Gastrocnemius medialis (tissue), 4 donors: ENCODE results near the gene HLA-E. TPM values are rescaled to one million over a fixed set of nuclear protein-coding genes. Genes with fewer than 3 reads are reported as not detected.
"Not testable (repeated sequence)": the region's sequence is repeated elsewhere in the genome, so short reads cannot be mapped to it uniquely, and the experiment has no call there.

ENCODE experiments used
- ATAC-seq, 2 donors: fragments of 150-250 bp; one replicate each; pipeline ENCODE4 v1.9.1; 2016
- DNase-seq, 2 donors: peaks; one replicate each; pipeline ENCODE4 v3.0.0-alpha.2; 2019
- H3K27ac ChIP-seq, 4 donors: fragments of 200-600 bp; sonication (generic); 1 replicate in 1 of 4; 2 replicates in 3 of 4; pipeline ENCODE4 v1.5.1; 2016 to 2018; ENCODE audit warnings: mild to moderate bottlenecking in 2 of 4, moderate library complexity in 1 of 4
- H3K27me3 ChIP-seq, 3 donors: fragments of 200-600 bp; sonication (generic) in 2 of 3; 1 replicate in 1 of 3; 2 replicates in 2 of 3; pipeline versions ENCODE4 v1.5.1 to v1.6.0; 2016 to 2019; ENCODE audit warnings: mild to moderate bottlenecking in 1 of 3, moderate library complexity in 1 of 3
- H3K36me3 ChIP-seq, 2 donors: fragments of 200-600 bp; sonication (generic) in 1 of 2; one replicate each; pipeline ENCODE4 v1.5.1; 2017 to 2018
- H3K4me1 ChIP-seq, 2 donors: fragments of 200-600 bp; sonication (generic) in 1 of 2; one replicate each; pipeline ENCODE4 v1.5.1; 2016 to 2017; ENCODE audit warnings: mild to moderate bottlenecking in 2 of 2
- H3K4me3 ChIP-seq, 4 donors: fragments of 200-600 bp; sonication (generic) in 3 of 4; 1 replicate in 1 of 4; 2 replicates in 3 of 4; pipeline ENCODE4 v1.5.1; 2016 to 2019; ENCODE audit warnings: mild to moderate bottlenecking in 2 of 4
- H3K9me3 ChIP-seq, 3 donors: fragments of 200-600 bp; sonication (generic) in 2 of 3; 1 replicate in 1 of 3; 2 replicates in 2 of 3; pipeline ENCODE4 v1.5.1; 2016 to 2019
- POLR2A ChIP-seq, 2 donors: fragments of 450-650 bp; IDR thresholded peaks; one replicate each; pipeline ENCODE4 v1.6.1; 2017; ENCODE audit warnings: antibody characterized with exemption in 2 of 2, mild to moderate bottlenecking in 2 of 2, moderate library complexity in 2 of 2
- in situ Hi-C, 4 donors: fragments of 200-750 bp; cut with MboI; loops; one replicate each; pipeline versions ENCODE4 v1.15.0 to v1.8.0; 2017; ENCODE audit warnings: low sequenced_read_pairs in 4 of 4
- intact Hi-C: fragments of 100-400 bp; cut with DNase I; formaldehyde crosslinking; loops from one replicate; pipeline ENCODE4 v1.15.1; 2023; ENCODE audit warnings: low total_unique reads
- total RNA-seq, 4 donors: library from RNA; depleted of rRNA; stranded (reverse); fragments of >200 nt; gene quantifications; one replicate each; pipeline versions ENCODE4 v1.1.0 to v1.2.3, GENCODE V29; 2016
- TF ChIP-seq, protein P1 (sequence below), 5 experiments: fragments of 450-650 bp in 3 of 5; fragments of 200-600 bp in 2 of 5; sonication (generic) in 2 of 5; IDR thresholded peaks in 4 of 5; conservative IDR thresholded peaks in 1 of 5; 1 replicate in 4 of 5; 2 replicates in 1 of 5; pipeline ENCODE4 v1.5.1; 2016 to 2019; ENCODE audit warnings: antibody characterized with exemption in 5 of 5, mild to moderate bottlenecking in 3 of 5, moderate library complexity in 3 of 5

HLA-E gene
- total RNA-seq, 4 donors from 2014 or later, result 135 to 248 (median 157) TPM

DNA sequence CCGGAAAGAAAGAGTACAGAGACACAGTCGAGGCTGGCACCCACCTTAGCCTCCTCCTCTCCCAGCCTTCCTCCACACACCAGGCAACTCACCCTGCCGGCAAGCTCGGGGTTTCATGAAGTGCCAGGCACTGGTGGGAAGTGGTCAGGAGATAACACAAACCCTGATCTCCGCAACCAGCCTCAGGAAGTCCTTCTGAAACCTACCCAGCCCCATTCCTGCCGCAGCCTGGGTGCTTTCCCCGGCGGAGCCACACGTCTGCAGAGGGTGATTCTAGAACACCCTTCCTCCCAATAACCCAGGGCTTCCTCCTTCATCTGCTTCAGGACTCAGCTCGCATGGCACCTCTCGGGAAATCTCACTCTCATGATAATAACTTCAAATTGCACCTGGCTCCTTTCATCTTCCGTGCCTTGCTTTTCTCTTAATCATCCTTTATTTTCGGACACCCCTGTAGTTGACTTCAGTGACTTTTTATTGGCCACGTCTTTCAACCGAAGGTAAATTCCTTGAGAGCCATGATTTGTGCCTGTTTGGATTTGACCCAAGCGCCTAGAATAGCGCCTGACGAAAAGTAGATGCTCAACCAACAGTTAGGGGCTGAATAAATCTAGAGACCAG is 8.7 kb upstream of the HLA-E start:
- Histone ChIP-seq H3K9me3 (no peaks in the 10 kb centered on the region), H3K27ac (no peak overlapping the region), H3K27me3 (peaks cover 55 to 69% (median 63%) of the 10 kb centered on the region in 3 donors), H3K4me1 (no peaks in the 10 kb centered on the region), H3K4me3 (no peak overlapping the region), H3K36me3 (no peaks in the 10 kb centered on the region)
- in situ Hi-C loops, result loop anchor here in 3 of 4 donors (5.0 to 10.0 kb wide), 3 partner anchors 52 to 62 kb away; no protein-coding TSS in a partner anchor
- DNase-seq (no peak), ATAC-seq (no peak)
- intact Hi-C loops, result loop anchor here (5.0 kb wide), 1 partner anchor 117 kb away; no protein-coding TSS in a partner anchor
- no peak for TF ChIP-seq POLR2A (IDR thresholded peaks at IDR 0.05)
- TF ChIP-seq, protein P1, sequence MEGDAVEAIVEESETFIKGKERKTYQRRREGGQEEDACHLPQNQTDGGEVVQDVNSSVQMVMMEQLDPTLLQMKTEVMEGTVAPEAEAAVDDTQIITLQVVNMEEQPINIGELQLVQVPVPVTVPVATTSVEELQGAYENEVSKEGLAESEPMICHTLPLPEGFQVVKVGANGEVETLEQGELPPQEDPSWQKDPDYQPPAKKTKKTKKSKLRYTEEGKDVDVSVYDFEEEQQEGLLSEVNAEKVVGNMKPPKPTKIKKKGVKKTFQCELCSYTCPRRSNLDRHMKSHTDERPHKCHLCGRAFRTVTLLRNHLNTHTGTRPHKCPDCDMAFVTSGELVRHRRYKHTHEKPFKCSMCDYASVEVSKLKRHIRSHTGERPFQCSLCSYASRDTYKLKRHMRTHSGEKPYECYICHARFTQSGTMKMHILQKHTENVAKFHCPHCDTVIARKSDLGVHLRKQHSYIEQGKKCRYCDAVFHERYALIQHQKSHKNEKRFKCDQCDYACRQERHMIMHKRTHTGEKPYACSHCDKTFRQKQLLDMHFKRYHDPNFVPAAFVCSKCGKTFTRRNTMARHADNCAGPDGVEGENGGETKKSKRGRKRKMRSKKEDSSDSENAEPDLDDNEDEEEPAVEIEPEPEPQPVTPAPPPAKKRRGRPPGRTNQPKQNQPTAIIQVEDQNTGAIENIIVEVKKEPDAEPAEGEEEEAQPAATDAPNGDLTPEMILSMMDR (IDR thresholded peaks at IDR 0.05 in 4 of 5, conservative IDR thresholded peaks at IDR 0.05 in 1 of 5), result no peak

DNA sequence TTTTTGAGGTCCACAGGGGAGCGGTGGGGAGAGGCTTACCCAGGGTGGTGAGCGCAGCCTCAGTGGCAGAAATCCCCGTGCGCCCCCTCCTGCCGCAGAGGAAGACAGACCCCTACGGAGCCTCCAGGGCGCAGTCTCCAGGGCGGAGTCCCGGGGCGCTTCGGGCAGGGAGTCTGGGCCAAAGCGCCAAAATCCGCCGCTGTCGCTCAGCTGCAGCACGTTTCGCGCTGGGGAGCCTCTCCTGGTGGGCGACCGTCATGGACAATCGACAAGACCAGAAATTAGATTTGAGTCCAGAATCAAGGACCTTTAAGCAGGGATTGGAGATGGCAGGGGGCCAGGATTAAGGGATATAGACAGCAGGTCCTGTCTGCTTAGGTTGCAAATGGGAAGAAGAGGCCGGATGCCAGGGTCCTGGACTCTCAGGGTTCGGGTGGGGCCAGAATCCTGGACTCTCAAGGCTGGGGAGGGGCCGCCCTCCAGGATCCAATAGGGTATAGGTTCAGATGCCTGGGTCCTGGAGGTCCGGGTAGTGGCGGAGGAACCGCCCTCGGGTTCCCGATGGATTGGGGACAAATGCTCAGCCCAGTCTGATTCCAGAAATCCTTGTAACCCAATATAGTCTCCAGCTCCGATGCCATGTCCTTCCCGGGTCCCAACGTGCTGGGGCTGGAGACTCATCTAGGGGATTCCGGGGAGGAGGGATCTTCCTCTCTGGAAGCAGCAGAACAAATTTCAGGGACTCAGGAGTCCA is 7.9 kb upstream of the HLA-E start:
- in situ Hi-C loops, result loop anchor here in 3 of 4 donors (5.0 to 10.0 kb wide), 3 partner anchors 51 to 61 kb away; no protein-coding TSS in a partner anchor
- TF ChIP-seq, protein P1 (IDR thresholded peaks at IDR 0.05 in 4 of 5, conservative IDR thresholded peaks at IDR 0.05 in 1 of 5), result no peak
- no peak for TF ChIP-seq POLR2A (IDR thresholded peaks at IDR 0.05)
- intact Hi-C loops, result loop anchor here (5.0 kb wide), 1 partner anchor 116 kb away; no protein-coding TSS in a partner anchor
- no peaks in the 10 kb centered on the region for H3K4me1 ChIP-seq
- peaks cover 51 to 63% (median 58%) of the 10 kb centered on the region in 3 donors for H3K27me3 ChIP-seq
- no peaks in the 10 kb centered on the region for H3K9me3 ChIP-seq
- no peaks in the 10 kb centered on the region for H3K36me3 ChIP-seq
- H3K4me3 ChIP-seq, result no peak overlapping the region
- DNase-seq, result no peak
- H3K27ac ChIP-seq, result no peak overlapping the region
- no peak for ATAC-seq

DNA sequence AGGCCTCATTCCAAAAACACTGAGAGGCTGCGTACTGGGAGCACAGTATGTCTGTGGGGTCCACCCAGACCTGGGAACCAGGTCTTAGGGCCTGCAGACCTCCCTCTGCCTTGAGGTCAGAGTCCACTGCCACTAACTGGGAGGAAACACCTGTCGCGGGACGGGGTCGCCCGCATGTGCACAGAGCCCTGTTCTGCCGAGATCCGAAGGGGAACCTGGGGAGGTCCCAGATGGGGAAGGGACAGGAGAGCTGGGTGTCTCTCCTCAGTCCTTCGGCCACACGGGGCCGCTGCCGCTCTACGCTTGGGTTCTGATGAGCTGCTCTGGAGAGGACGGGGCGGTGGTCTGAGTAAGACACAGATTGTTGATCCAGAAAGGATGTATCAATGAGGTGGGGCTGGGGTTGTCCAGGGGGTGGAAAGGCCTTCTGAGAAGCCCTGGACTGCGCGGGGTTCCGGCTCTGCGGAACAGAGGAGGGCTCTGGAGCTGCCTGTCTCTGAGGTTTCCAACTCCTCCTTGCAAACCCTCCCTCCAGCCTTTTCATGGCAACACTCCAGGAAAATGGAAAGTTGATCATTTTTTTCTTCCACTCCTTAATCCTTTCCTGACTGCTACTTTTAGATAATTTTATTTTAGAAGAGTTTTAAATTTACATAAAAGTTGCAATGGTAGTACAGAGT is 7.2 kb upstream of the HLA-E start:
- H3K27ac ChIP-seq, H3K36me3 ChIP-seq, H3K4me3 ChIP-seq, H3K4me1 ChIP-seq, H3K9me3 ChIP-seq: not testable (repeated sequence)
- H3K27me3 ChIP-seq, result peaks cover 47 to 56% (median 51%) of the 10 kb centered on the region in 3 donors
- peak in 1 of 2 donors; percentile 41 for DNase-seq
- TF ChIP-seq, protein P1 (IDR thresholded peaks at IDR 0.05 in 4 of 5, conservative IDR thresholded peaks at IDR 0.05 in 1 of 5), result peak; percentile 33 to 75 (median 61)
- in situ Hi-C loops, result loop anchor here in 3 of 4 donors (5.0 to 10.0 kb wide), 3 partner anchors 50 to 60 kb away; no protein-coding TSS in a partner anchor
- intact Hi-C loops, result loop anchor here (5.0 kb wide), 1 partner anchor 115 kb away; no protein-coding TSS in a partner anchor
- ATAC-seq, result peak; percentile 45 to 60

DNA sequence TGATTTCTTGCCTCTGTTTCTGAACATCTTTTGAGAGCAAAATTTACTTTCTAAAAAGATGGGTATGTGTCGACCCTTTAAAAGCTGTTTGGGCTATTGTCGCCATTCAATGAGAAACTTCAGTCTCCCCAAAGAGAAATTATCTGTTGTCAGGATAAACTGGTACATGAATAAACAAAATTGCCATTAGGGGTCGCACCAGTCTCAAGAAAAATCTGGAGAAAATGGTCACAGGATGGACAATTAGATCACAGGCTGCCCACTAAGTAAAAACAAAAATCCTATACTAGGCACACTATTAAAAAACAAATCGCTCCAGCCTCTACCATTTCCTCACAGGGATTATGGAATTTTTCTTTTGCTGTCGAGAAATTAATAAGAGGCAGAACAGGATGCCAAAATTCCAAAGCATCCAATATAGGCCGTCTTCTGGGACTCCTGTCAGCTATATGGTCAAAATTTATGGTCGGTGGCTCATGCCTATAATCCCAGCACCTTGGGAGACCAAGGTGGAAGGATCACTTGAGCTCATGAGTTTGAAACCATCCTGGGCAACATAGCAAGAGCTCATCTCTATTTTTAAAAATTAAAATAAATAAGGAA is 5.5 kb upstream of the HLA-E start:
- no peaks in the 10 kb centered on the region for H3K36me3 ChIP-seq
- peak overlapping the region in 1 of 4 donors; percentile 2 for H3K27ac ChIP-seq
- intact Hi-C loops, result loop anchor here (5.0 kb wide), 1 partner anchor 114 kb away; no protein-coding TSS in a partner anchor
- no peak for DNase-seq
- no peak for TF ChIP-seq POLR2A (IDR thresholded peaks at IDR 0.05)
- TF ChIP-seq, protein P1 (IDR thresholded peaks at IDR 0.05 in 4 of 5, conservative IDR thresholded peaks at IDR 0.05 in 1 of 5), result peak; percentile 26 to 47 (median 44)
- in situ Hi-C loops, result loop anchor here in 3 of 4 donors (5.0 to 10.0 kb wide), 3 partner anchors 49 to 59 kb away; no protein-coding TSS in a partner anchor
- no peak for ATAC-seq
- no peak overlapping the region for H3K4me3 ChIP-seq
- no peaks in the 10 kb centered on the region for H3K4me1 ChIP-seq
- H3K27me3 ChIP-seq, result peaks cover 38 to 46% (median 42%) of the 10 kb centered on the region in 3 donors
- no peaks in the 10 kb centered on the region for H3K9me3 ChIP-seq
